GM03348 (cell line): Measurements from ENCODE around the gene ATP7A.
A peak's percentile ranks its signal among the peaks of the same experiment; 100 is the strongest.
"Not testable (repeated sequence)": the region's sequence is repeated elsewhere in the genome, so short reads cannot be mapped to it uniquely, and the experiment has no call there.

ENCODE experiments used
- DNase-seq: peaks from one replicate; pipeline ENCODE4 v3.0.0; 2012; ENCODE audit warnings: low spot score

ATP7A gene

DNA sequence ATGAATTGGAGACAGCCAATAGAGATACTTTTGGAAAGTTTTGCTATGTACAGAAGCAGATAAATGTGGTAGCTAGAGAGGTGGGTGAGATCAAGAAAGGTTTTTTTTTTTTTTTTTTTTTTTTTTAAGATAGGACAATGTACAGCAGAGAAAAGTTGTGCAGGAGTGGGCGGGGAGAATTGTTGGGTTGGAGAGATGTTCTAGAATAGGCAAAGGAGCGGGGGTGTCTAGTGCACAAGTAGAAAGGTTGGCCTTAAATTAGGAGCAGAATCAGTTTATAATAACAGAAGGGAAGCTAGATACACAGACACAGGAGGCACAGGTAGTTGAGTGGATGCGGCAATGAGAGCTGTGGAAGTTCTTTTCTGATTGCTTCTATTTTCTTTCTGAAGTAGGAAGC, 127.4 kb downstream of the ATP7A start:
- no peak for DNase-seq

DNA sequence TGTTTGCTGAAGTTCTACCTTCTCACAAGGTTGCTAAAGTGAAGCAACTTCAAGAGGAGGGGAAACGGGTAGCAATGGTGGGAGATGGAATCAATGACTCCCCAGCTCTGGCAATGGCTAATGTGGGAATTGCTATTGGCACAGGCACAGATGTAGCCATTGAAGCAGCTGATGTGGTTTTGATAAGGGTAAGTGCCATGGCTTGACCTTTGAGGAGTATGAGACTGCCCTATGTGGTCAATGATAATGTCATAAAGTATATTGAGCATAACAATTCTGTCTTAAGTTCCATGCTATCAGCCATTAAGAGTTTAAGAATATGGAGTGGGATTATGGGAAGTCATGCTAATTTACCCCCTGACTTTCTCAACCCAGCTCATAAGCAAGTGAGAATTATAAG, 132.1 kb downstream of the ATP7A start:
- no peak for DNase-seq

DNA sequence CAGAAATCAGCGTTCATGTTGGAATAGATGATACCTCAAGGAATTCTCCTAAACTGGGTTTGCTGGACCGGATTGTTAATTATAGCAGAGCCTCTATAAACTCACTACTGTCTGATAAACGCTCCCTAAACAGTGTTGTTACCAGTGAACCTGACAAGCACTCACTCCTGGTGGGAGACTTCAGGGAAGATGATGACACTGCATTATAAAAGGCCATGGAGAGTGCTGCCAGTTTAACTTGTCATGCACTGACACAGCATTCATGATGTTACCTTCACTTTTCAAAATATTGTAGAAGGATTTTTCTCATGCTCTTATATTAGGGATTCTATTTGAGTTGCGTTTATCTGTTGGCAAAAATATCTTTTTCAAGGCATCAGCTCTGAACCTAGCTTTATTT, 135.9 kb downstream of the ATP7A start:
- DNase-seq = no peak

DNA sequence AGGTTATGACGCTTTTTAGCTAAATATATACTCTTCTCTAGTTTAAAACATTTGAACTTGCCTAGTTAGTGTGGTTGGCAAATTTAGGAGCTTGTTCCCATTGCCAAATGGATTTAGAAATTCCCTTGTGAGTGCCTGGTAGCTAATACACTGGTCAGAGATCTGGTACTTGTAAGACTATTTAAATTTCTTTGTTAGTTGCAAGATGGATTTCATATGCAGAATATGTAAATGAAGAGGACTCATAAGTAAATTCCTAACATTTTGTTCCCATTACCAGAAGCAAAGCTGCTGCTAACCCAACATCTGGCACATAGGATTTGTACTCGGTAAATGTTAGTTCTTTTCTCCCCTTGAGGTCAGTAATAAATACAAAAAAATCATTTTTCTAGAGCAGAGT, 137.6 kb downstream of the ATP7A start:
- DNase-seq = no peak

DNA sequence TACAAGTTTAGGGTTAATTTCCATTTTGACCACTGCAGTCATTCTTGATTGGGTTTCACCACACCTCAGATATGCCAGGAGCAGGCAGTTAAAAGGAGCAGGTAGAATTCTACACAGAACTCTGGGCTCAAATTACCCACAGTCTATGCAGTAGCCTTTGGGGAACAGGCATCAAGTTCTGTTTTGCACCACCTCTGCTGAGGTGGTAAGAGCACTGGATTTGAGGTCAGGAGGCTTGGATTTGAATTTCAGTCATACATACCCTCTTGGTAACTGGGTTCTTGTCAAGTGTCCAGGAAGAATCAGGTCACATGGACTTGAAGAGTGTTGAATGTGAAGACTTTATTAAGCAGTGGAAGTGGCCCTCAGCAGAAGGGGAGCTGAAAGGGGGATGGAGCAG, 153.2 kb downstream of the ATP7A start:
- no peak for DNase-seq

DNA sequence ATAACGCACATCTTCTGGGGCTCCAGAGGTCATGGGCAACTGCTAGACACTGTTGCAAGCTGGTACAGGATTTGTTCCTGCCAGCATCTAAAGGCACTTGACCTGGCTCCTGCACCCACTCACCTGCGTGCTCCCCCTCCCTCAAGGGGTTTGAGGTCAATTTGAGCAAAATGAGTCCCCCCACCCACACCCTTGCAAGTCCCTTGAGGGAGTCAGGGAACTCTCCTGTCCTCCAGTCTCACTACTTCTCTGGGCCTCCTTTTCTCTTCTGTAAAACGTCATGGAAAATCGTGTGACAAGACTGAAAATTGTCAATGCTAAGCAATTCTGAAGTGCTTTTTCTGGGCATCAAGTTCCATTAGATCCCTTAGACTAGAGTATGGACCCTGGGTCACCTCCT, 153.7 kb downstream of the ATP7A start:
- DNase-seq = no peak

DNA sequence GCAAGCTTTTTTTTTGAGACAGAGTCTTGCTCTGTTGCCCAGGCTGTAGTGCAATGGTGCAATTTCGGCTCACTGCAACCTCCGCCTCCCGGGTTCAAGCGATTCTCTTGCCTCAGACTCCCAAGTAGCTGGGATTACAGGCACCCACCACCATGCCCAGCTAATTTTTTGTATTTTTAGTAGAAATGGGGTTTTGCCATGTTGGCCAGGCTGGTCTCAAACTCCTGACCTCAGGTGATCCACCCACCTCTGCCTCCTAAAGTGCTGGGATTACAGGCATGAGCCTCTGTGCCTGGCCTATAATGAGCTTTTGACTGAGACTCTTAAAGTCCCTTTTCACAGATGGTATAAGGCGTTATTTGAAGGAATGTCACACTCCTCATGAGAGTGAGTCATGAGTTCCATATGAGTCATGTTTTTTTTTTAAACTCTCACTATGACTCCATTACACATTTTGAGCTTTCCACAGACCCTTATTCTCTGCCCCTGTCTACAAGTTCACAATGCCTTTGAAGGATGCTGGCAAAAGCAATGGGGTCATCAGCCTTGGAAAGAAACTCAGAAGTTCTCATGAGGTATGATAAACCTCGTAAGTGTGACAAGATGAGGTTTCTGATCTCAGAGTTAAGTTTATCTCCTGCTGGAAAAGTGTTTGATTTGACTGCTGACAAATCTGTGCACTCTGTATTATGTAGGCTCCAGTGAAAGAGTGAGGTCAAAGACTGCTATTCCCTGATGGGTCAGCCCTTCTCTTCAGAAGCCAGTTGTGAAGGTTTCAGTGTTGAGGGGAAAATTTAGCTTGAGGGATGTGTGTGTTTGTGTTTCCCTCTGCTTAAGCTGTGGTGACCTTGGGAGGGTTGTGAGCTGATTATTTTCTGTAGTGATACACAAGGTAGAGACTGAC, 154.5 kb downstream of the ATP7A start:
- peak; percentile 58 for DNase-seq

DNA sequence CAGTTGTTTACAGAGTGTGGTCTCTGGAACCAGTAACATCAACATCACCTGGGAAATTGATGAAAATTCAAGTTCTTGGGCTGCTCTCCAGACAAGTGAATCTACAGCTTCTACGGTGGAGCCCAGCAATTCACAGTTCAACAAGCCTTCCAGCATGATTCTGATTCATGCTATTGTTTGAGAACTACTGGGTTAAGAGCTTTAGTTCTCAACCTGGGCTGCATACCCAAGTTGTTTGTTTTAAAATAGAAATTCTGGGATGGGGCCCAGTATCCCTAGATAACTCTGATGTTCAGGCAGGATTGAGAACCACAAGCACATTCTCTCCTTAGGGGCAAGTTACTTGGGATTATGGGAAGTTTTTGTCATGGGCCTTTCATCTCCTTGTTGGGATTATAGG, 155.6 kb downstream of the ATP7A start:
- DNase-seq = no peak

DNA sequence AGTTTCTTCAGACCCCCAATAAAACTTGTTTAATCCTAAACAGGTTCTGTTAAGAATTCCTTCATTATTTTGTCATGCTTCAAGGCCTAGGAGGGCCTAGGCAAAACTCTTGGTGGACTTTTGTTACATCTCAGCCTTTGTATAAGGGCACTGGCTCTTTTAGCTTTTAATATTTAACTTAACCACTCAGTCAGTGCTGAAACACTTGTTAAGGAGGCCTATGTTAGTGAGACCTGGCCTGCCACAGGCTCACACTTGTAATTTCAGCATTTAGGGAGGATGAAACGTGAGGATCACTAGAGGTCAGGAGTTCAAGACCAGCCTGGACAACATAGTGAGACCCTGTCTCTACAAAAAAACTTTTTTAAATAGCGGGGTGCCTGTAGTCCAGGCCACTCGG, 160.8 kb downstream of the ATP7A start:
- DNase-seq = no peak

DNA sequence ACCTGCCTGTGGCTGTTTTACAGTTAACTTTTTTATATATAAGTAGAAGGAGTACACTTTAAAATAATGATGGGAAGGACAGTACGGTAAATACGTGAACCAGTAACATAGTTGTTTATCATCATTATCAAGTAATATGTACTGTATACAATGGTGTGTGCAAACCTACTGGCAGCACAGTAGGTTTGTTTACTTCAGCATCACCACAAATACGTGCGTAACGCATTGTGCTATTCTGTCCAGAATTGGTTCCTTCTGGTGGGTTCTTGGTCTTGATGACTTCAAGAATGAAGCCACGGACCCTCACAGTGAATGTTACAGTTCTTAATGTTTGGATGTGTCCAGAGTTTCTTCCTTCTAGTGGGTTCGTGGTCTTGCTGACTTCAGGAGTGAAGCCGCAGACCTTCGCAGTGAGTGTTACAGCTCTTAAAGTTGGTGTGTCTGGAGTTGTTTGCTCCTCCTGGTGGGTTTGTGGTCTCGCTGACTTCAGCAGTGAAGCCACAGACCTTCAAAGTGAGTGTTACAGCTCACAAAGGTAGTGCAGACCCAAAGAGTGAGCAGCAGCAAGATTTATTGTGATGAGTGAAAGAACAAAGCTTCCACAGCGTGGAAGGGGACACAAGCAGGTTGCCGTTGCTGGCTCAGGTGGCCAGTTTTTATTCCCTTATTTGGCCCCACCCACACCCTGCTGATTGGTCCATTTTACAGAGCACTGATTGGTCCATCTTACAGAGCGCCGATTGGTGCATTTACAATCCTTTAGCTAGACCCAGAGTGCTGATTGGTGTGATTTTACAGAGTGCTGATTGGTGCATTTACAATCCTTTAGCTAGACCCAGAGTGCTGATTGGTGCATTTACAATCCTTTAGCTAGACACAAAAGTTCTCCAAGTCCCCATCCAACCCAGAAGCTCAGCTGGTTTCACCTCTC, 162.9 kb downstream of the ATP7A start:
- not testable (repeated sequence) for DNase-seq

DNA sequence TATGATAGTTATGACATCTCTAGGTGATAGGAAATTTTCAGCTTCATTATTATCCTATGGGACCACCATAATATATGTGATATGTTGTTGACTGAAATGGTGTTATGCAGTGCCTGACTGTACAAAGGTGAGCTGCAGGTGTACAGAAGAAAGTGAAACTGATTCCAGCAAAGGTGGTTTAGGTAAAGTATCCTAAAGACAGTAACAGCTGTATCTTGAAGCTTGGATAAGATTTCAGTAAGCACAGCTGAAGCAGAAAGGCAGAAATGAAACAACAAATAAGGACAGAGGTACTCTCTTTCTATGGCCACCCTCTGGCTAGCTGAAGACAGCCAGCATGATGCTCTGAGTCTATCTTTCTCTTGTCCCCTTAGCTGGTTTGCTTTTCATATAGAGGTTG, 163.6 kb downstream of the ATP7A start:
- no peak for DNase-seq

DNA sequence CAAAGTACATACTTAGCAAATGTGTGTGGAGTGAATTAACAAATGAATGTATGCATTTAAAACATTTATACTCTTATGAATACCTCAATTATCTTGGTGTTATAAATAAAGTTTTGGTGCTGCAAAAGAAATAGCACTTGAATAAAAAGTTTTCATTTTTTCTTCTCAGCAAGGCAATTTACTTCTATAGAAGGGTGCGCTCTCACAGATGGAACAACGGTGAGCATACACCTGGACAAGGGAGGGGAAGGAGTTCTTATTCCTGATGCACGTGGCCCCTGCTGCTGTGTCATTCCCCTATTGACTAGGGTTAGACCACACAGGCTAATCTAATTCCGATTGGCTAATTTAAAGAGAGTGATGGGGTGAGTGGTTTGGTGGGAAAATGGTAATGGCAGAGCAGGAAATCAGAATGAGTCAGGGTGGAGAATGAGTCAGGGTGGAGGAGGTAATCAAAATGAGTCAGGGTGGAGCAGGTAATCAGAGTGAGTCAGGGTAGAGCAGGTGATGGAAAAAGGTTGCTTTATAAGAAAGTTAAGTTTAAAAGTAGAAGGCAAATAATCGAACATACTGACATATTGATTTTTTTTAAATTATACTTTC, 165.4 kb downstream of the ATP7A start:
- DNase-seq = no peak

DNA sequence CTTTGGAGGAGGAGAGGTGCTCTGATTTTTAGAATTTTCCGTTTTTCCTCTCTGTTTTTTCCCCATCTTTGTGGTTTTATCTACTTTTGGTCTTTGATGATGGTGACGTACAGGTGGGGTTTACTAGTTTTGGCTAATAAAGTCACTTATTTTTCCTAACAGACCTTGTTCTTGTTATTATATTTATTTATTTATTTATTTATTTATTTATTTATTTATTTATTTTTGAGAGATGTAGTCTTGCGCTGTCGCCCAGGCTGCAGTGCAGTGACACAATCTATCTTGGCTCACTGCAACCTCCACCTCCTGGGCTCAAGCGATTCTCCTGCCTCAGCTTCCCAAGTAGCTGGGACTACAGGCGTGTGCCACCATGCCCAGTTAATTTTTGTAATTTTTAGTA, 170.9 kb downstream of the ATP7A start:
- DNase-seq = not testable (repeated sequence)

DNA sequence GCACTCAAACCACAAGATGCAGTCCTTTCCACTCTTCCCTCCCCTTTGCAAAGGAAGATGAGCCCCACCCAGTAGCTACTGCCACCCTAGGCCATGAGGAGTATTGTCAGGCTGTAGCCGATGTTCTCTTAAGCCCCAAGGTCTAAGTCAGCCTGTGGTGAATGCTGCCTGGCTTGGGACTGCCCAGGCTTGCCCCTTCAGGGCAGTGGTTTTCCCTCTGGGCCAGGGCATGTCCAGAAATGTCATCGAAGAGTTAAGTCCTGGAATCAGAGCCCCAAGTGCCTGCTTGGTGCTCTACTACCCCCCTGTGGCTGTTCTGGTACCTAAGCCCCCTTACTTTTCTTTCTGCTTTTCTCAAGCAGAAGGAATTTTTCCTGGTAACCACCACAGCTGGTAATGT, 181.8 kb downstream of the ATP7A start:
- peak; percentile 16 for DNase-seq

DNA sequence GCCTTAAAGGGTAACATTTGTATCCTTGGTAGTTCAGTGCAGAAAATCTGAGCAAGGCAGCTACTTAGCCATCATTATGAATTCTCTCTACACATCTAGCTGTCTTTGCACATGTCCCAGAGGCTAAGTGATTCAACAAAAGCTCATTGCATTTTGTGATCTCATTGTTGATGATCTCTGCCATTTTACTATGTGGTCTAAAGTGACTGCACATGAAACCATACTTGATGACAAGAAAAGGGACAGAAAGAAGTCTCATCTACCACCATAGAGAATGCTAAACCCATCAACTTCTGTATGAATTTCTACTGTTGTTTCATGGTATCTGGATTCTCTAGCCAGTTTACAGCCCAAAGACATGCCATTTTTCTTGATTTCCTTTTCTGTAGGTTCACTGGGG, 187.6 kb downstream of the ATP7A start:
- no peak for DNase-seq
